ENCODE data around the gene SORCS2. TPM values are rescaled to one million over a fixed set of nuclear protein-coding genes. Genes with fewer than 3 reads are reported as not detected.

SORCS2 gene
- total and polyA plus RNA-seq, 2 of the 8 experiments (the other 6 are each of a cell fraction or from before 2014, with no cell fraction given) = 0.36 to 1.8 TPM

DNA sequence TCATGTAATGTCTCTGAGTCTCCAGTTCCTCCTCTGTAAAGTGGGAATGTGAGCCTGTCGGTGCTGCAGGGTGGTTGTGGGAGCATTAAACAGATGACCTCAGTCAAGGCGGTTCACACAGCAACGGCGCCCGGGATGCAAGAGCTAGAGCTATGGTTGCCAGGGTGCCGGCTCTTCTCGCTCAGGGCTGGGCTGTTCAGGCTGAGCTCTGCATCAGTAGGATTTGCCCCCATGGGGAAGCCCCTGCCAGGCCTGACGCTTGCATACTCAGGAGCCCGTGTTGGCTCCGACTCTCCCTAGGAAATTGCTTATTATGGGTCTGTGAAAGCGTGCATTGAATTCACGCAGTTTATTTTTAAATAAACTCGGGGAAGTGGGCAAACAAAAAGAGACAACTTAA is 175.1 kb downstream of the SORCS2 start (continued):
- TF ChIP-seq, protein P1, sequence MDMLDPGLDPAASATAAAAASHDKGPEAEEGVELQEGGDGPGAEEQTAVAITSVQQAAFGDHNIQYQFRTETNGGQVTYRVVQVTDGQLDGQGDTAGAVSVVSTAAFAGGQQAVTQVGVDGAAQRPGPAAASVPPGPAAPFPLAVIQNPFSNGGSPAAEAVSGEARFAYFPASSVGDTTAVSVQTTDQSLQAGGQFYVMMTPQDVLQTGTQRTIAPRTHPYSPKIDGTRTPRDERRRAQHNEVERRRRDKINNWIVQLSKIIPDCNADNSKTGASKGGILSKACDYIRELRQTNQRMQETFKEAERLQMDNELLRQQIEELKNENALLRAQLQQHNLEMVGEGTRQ (IDR thresholded peaks at IDR 0.05; ENCODE audit: low read length) = no peak
- no peak for TF ChIP-seq SP2 (IDR thresholded peaks at IDR 0.05; ENCODE audit: low read length)
- TF ChIP-seq BRCA1 (IDR thresholded peaks at IDR 0.05; ENCODE audit: low read depth, low read length) = no peak
- TF ChIP-seq ZNF274 (IDR thresholded peaks at IDR 0.05; ENCODE audit: borderline replicate concordance, extremely low read depth, low read length) = no peak
- TF ChIP-seq RNF2 (IDR thresholded peaks at IDR 0.05; ENCODE audit: borderline replicate concordance, low read depth, low read length, missing control alignments, poor library complexity, severe bottlenecking) = no peak
- no peak for TF ChIP-seq EP300 (IDR thresholded peaks at IDR 0.05; ENCODE audit: borderline replicate concordance in 1 of 2, low read depth in 2 of 2, low read length in 2 of 2)
- no peak for TF ChIP-seq KDM1A (IDR thresholded peaks at IDR 0.05; ENCODE audit: borderline replicate concordance, low read length)
- TF ChIP-seq SIN3A (conservative IDR thresholded peaks at IDR 0.05 in 1 of 2, IDR thresholded peaks at IDR 0.05 in 1 of 2; ENCODE audit: low read depth in 1 of 2, low read length in 2 of 2) = no peak
- no peak for TF ChIP-seq POLR2AphosphoS5 (IDR thresholded peaks at IDR 0.05; ENCODE audit: low read depth, low read length)
